PC-9 (cell line): ENCODE data around the gene ANKRD6. TPM values are rescaled to one million over a fixed set of nuclear protein-coding genes. Genes with fewer than 3 reads are reported as not detected.

ENCODE experiments used
- BruUV-seq: library from RNA; stranded (reverse); fragments of 400-500 nt; replicated peaks from 2 replicates; lab custom pipeline; 2021; lab: Mats Ljungman, UMichigan
- CTCF ChIA-PET: fragments of 300-600 bp; sonication (Branson Sonifier 250); formaldehyde crosslinking; loops from one replicate; lab custom pipeline; 2022; ENCODE audit warnings: antibody characterized with exemption; lab: Charles Lee
- POLR2A ChIA-PET: fragments of 300-600 bp; sonication (Branson Sonifier 250); formaldehyde crosslinking; loops from one replicate; lab custom pipeline; 2022; ENCODE audit warnings: antibody characterized with exemption; ENCODE audit not compliant: unreplicated experiment; lab: Charles Lee
- DNase-seq, 2 experiments: peaks; one replicate each; pipeline versions ENCODE4 v3.0.0 to v3.0.0-alpha.2; 2015 to 2022; ENCODE audit warnings: mixed read lengths in 1 of 2
- H2AFZ ChIP-seq: fragments of 200-600 bp; sonication (generic); 2 replicates; pipeline ENCODE4 v1.8.1; 2017; ENCODE audit warnings: antibody characterized with exemption
- H3F3A ChIP-seq: fragments of 200-600 bp; sonication (generic); 2 replicates; pipeline ENCODE4 v1.8.1; 2017; ENCODE audit warnings: antibody characterized with exemption, mild to moderate bottlenecking, low read depth; ENCODE audit not compliant: insufficient read depth
- H3K27ac ChIP-seq: fragments of 200-600 bp; sonication (generic); 2 replicates; pipeline ENCODE4 v1.6.1; 2016; ENCODE audit warnings: mixed run types
- H3K27me3 ChIP-seq: fragments of 200-600 bp; sonication (generic); 2 replicates; pipeline ENCODE4 v1.6.1; 2016; ENCODE audit warnings: low read depth, mixed run types; ENCODE audit not compliant: insufficient read depth
- H3K36me3 ChIP-seq: fragments of 200-600 bp; sonication (generic); 2 replicates; pipeline ENCODE4 v1.6.1; 2016; ENCODE audit warnings: low read depth, mixed run types
- H3K4me1 ChIP-seq: fragments of 200-600 bp; sonication (generic); replicated peaks from 2 replicates; pipeline ENCODE4 v1.6.1; 2016; ENCODE audit warnings: mixed run types; ENCODE audit not compliant: insufficient read depth
- H3K4me2 ChIP-seq: fragments of 200-600 bp; sonication (generic); 2 replicates; pipeline ENCODE4 v1.6.1; 2017; ENCODE audit warnings: mixed run types
- H3K4me3 ChIP-seq: fragments of 200-600 bp; sonication (generic); 2 replicates; pipeline ENCODE4 v1.6.1; 2016; ENCODE audit warnings: mixed run types
- H3K79me2 ChIP-seq: fragments of 200-600 bp; sonication (generic); 2 replicates; pipeline ENCODE4 v1.6.1; 2017; ENCODE audit warnings: low read depth, mixed run types
- H3K9me2 ChIP-seq: fragments of 200-600 bp; sonication (generic); 2 replicates; pipeline ENCODE4 v1.8.1; 2017; ENCODE audit warnings: mild to moderate bottlenecking; ENCODE audit not compliant: insufficient read depth
- H3K9me3 ChIP-seq: fragments of 200-600 bp; sonication (generic); 2 replicates; pipeline ENCODE4 v1.8.1; 2016; ENCODE audit warnings: low read depth; ENCODE audit not compliant: insufficient read depth
- H4K20me1 ChIP-seq: fragments of 200-600 bp; sonication (generic); 2 replicates; pipeline ENCODE4 v1.8.1; 2017; ENCODE audit not compliant: insufficient read depth
- EZH2 ChIP-seq: fragments of 200-600 bp; sonication (generic); IDR thresholded peaks from 2 replicates; pipeline ENCODE4 v1.8.0; 2017; ENCODE audit warnings: antibody characterized with exemption, low read depth
- intact Hi-C: fragments of 100-400 bp; cut with micrococcal nuclease; formaldehyde crosslinking; loops from one replicate; pipeline ENCODE4 v1.10.0; 2022; ENCODE audit not compliant: unreplicated experiment
- total RNA-seq: library from RNA; stranded (reverse); gene quantifications from 2 replicates; pipeline ENCODE4 v1.2.3, GENCODE V29; 2021
- TF ChIP-seq, protein P1 (sequence below): fragments of 200-600 bp; sonication (generic); conservative IDR thresholded peaks from 2 replicates; pipeline ENCODE4 v1.6.1; 2017; ENCODE audit warnings: mixed run types, antibody characterized with exemption, mild to moderate bottlenecking, moderate library complexity

ANKRD6 gene
- total RNA-seq, 1 experiment from 2014 or later: 1.8 TPM

DNA sequence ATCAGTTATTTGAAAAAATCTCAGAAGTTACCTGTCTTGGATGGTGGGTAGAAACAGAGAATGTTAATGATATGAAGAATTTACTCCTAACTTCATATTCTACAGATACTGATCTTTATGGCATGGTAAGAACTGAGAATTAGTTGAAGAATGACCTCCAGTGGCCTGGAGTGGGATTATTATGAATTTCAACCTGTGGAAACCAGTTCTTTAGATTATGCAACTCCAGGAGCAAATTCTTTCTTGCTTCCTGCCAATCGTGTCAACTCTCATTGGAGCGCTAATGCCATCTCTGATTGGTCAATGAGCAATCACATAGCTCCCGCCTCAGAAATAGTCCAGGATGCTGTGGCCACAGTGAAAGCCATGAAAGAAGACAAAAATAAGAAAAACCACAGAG lies 165.0 kb downstream of the ANKRD6 start:
- H3K79me2 ChIP-seq: no peaks in the 10 kb centered on the region
- no peaks in the 10 kb centered on the region for H3K9me3 ChIP-seq
- no peak overlapping the region for H2AFZ ChIP-seq
- no peaks in the 10 kb centered on the region for H3K27me3 ChIP-seq
- no peak for TF ChIP-seq EZH2
- TF ChIP-seq, protein P1, sequence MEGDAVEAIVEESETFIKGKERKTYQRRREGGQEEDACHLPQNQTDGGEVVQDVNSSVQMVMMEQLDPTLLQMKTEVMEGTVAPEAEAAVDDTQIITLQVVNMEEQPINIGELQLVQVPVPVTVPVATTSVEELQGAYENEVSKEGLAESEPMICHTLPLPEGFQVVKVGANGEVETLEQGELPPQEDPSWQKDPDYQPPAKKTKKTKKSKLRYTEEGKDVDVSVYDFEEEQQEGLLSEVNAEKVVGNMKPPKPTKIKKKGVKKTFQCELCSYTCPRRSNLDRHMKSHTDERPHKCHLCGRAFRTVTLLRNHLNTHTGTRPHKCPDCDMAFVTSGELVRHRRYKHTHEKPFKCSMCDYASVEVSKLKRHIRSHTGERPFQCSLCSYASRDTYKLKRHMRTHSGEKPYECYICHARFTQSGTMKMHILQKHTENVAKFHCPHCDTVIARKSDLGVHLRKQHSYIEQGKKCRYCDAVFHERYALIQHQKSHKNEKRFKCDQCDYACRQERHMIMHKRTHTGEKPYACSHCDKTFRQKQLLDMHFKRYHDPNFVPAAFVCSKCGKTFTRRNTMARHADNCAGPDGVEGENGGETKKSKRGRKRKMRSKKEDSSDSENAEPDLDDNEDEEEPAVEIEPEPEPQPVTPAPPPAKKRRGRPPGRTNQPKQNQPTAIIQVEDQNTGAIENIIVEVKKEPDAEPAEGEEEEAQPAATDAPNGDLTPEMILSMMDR: peak; percentile 55
- DNase-seq: peak; percentile 16 to 67
- H3F3A ChIP-seq: no peaks in the 10 kb centered on the region
- H3K4me3 ChIP-seq: no peak overlapping the region
- no peaks in the 10 kb centered on the region for H3K36me3 ChIP-seq
- no peak overlapping the region for H3K27ac ChIP-seq
- intact Hi-C loops: loop anchor here (1.0 kb wide), 1 partner anchor 165 kb away; the partner anchor contains the start of gene ANKRD6
- H3K4me2 ChIP-seq: peak overlapping the region; percentile 42; the same call in 1 of the 2 replicates
- no peaks in the 10 kb centered on the region for H3K4me1 ChIP-seq
- H4K20me1 ChIP-seq: no peaks in the 10 kb centered on the region
- ChIA-PET POLR2A (no interaction called here), CTCF (no interaction called here)
- no peaks in the 10 kb centered on the region for H3K9me2 ChIP-seq
- no TSS peak for BruUV-seq

- no TSS peak for BruUV-seq
- DNase-seq: no peak
- Histone ChIP-seq H3F3A (no peaks in the 10 kb centered on the region), H3K27me3 (no peaks in the 10 kb centered on the region), H3K4me3 (no peak overlapping the region), H3K36me3 (no peaks in the 10 kb centered on the region), H3K4me2 (no peak overlapping the region), H3K4me1 (no peaks in the 10 kb centered on the region), H3K79me2 (no peaks in the 10 kb centered on the region), H2AFZ (no peak overlapping the region), H3K27ac (no peak overlapping the region), H3K9me3 (no peaks in the 10 kb centered on the region), H3K9me2 (no peaks in the 10 kb centered on the region), H4K20me1 (no peaks in the 10 kb centered on the region)
- ChIA-PET CTCF (interaction anchor here (0.5 kb wide), 1 partner anchor 675 kb away, joined by 3 read pairs; no protein-coding TSS in a partner anchor), POLR2A (interaction anchor here (0.5 to 0.6 kb wide), 2 partner anchors 335 to 972 kb away, joined by 4 to 6 read pairs; no protein-coding TSS in a partner anchor)
- intact Hi-C loops: no loop called here
- TF ChIP-seq, protein P1: no peak
- no peak for TF ChIP-seq EZH2
Observed at GRCh38 chr6:89599727-89600126, 166.8 kb downstream of the ANKRD6 start.

DNA sequence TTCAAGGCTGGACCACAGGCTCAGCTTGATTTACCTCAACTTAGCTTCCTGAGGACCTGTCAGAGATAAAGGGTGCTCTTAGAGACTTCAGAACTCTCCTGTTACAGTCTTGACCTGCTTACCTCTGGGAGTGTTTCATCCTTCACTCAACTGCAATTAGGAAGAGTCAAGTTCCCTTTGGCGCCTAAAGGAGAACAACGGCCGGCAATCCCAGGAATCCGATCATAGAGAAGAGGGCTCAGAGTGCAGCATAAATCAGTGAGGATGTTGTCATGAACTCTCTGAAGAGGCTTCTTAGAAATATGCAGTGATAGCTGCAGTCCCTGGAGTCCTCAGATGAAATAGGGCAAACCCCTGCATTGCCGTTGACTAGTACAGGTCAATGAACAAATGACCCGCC lies 169.2 kb downstream of the ANKRD6 start:
- TF ChIP-seq EZH2: no peak
- TF ChIP-seq, protein P1: no peak
- Histone ChIP-seq H2AFZ (no peak overlapping the region), H3K27ac (no peak overlapping the region), H3F3A (no peaks in the 10 kb centered on the region), H3K27me3 (no peaks in the 10 kb centered on the region), H3K4me3 (no peak overlapping the region), H3K36me3 (no peaks in the 10 kb centered on the region), H3K4me1 (no peaks in the 10 kb centered on the region), H4K20me1 (no peaks in the 10 kb centered on the region), H3K4me2 (no peak overlapping the region), H3K79me2 (no peaks in the 10 kb centered on the region), H3K9me2 (no peaks in the 10 kb centered on the region), H3K9me3 (no peaks in the 10 kb centered on the region)
- intact Hi-C loops: no loop called here
- no peak for DNase-seq
- POLR2A ChIA-PET: no interaction called here
- CTCF ChIA-PET: no interaction called here
- BruUV-seq: no TSS peak
